GM21390 (cell line): ENCODE measurements around the gene RPS6KA5.
"Not testable (repeated sequence)": the region's sequence is repeated elsewhere in the genome, so short reads cannot be mapped to it uniquely, and the experiment has no call there.

ENCODE experiments used
- ATAC-seq: cut with Tn5 transposase; IDR thresholded peaks from one replicate; pipeline ENCODE4 v1.9.1; 2021; ENCODE audit not compliant: unreplicated experiment

RPS6KA5 gene

GRCh38 chr14:90987140-90987539, 73.3 kb downstream of the RPS6KA5 start:
- no peak for ATAC-seq

GRCh38 chr14:90986510-90986909, 73.9 kb downstream of the RPS6KA5 start:
- ATAC-seq = no peak

- peak; percentile 87 for ATAC-seq
Measured at GRCh38 chr14:90985601-90986242, 74.7 kb downstream of the RPS6KA5 start.

GRCh38 chr14:90983560-90983959, 76.9 kb downstream of the RPS6KA5 start:
- no peak for ATAC-seq

GRCh38 chr14:90981636-90982035, 78.8 kb downstream of the RPS6KA5 start:
- ATAC-seq = no peak

DNA sequence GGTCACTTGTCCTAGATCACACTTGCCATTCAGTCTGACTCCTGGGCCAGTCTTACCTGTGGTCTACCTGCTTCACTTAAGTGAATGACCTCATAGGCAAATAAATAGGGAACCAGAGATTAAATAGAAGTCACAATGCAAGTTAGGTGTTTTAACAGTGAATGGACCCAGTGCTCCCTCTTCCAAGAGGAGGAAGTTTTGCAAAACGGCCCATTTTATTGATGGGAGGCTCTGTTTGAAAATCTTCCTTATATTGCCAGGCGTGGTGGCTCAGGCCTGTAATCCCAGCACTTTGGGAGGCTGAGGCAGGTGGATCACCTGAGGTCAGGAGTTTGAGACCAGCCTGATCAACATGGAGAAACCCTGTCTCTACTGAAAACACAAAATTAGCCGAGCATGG, 79.8 kb downstream of the RPS6KA5 start:
- not testable (repeated sequence) for ATAC-seq

GRCh38 chr14:90979515-90979914, 80.9 kb downstream of the RPS6KA5 start:
- ATAC-seq = no peak

DNA sequence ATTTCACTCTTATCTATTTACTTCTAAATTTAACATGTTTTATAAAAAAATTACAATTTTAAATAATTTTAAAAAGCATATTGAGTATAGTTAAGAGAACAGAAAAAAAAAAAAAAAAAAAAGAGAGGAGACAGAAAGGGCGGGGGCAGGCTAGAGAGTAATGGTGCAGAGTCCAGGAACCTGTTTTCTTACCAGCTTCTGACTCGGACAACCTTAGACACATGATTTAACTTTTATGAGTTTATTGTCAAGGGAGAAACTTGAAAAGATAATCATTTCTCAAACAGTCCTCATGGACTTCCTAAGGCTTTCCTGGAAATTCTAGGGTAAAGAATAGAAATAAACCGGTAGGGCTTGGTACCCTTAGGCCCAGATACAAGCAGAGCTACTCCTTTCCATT, 84.3 kb downstream of the RPS6KA5 start:
- ATAC-seq = no peak

DNA sequence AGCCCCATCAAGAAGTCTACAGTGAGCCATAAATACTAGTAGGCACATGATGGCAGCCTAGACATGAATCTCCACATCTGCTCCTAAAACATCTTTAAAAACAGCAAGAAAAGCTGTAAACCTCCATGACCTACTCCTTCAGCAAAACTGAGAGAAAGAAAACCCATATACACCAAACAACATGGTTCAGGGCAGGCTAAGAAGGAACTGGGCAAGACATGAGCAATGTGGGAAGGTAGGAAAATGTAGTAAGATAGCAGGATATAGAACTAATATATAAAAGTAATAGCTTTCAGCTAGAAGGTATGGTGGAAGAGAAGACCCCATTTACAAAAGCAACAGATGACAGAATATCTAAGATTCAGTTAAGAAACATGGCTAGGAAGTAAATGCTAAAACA, 88.8 kb downstream of the RPS6KA5 start:
- ATAC-seq = no peak

- peak; percentile 60 for ATAC-seq
Measured at GRCh38 chr14:90970167-90970600, 90.3 kb downstream of the RPS6KA5 start.

GRCh38 chr14:90969531-90970166, 90.8 kb downstream of the RPS6KA5 start:
- no peak for ATAC-seq

- no peak for ATAC-seq
Measured at GRCh38 chr14:90968025-90968424, 92.4 kb downstream of the RPS6KA5 start.

- ATAC-seq = no peak
Measured at GRCh38 chr14:90966493-90966892, 93.9 kb downstream of the RPS6KA5 start.

DNA sequence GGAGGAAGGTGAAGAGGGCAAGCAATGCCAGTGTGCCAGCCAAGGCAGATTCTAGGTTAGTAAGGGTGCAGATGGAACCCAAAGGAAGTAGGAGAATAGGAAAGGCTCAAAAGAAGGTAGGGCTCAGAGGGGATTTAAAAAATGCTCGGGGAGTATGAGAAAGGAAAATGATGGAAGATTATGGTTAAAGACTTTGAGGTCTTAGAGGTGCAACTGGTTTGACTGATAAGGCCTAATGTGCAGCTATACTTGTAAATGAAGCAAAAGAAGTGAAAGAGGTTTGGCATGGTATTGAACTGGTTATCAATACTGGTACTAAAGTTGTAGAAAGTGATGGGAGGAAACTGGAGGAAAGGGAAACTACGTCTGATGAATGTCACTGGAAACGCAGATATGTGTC, 94.7 kb downstream of the RPS6KA5 start:
- no peak for ATAC-seq

- ATAC-seq = no peak
Measured at GRCh38 chr14:90963343-90963742, 97.1 kb downstream of the RPS6KA5 start.

- ATAC-seq = no peak
Measured at GRCh38 chr14:90962505-90963109, 97.8 kb downstream of the RPS6KA5 start.

GRCh38 chr14:90960818-90961217, 99.6 kb downstream of the RPS6KA5 start:
- ATAC-seq = no peak

- no peak for ATAC-seq
Measured at GRCh38 chr14:90959344-90959743, 101.1 kb downstream of the RPS6KA5 start.

DNA sequence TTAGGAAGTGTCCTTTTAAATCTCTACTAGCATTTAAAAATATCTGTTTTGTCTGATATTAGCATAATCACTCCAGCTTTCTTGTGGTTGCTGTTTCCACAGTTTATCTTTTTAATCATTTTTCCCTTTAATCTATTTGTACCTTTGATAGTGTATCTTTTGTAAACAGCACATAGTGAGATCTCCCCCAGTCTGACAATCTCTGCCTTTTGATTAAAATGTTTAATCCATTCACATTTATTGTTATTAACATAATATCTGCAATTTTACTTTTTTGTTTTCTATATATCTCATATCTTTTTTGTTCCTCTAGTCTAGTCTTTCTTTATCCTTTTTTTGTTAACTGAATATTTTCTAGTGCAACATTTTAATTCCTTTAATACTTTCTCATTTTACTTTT, 104.2 kb downstream of the RPS6KA5 start:
- no peak for ATAC-seq

GRCh38 chr14:90953643-90954042, 106.8 kb downstream of the RPS6KA5 start:
- not testable (repeated sequence) for ATAC-seq

- ATAC-seq = no peak
Measured at GRCh38 chr14:90943367-90943766, 117.1 kb downstream of the RPS6KA5 start.

DNA sequence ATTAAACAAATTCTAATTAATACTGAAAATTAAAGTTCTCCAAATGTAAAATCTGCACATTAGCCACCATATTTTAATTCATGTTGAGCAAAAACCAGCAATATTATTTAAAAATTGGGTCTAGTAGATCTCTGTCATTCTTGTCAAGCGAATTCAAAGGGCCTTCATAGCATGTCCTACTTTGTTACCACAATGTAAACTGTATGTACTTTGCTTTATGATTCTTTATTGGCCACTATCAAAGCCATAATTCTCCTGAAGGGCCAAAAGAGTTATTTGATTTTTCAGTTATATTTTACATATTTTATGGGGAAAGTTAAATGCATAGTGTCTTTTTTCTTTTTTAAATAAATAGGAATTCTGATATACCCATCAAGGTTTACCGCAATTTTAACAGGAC, 117.9 kb downstream of the RPS6KA5 start:
- no peak for ATAC-seq
